ENCODE results near the gene SLCO1A2. TPM values are rescaled to one million over a fixed set of nuclear protein-coding genes. Genes with fewer than 3 reads are reported as not detected.
"Not testable (repeated sequence)": the region's sequence is repeated elsewhere in the genome, so short reads cannot be mapped to it uniquely, and the experiment has no call there.

SLCO1A2 gene, protein sequence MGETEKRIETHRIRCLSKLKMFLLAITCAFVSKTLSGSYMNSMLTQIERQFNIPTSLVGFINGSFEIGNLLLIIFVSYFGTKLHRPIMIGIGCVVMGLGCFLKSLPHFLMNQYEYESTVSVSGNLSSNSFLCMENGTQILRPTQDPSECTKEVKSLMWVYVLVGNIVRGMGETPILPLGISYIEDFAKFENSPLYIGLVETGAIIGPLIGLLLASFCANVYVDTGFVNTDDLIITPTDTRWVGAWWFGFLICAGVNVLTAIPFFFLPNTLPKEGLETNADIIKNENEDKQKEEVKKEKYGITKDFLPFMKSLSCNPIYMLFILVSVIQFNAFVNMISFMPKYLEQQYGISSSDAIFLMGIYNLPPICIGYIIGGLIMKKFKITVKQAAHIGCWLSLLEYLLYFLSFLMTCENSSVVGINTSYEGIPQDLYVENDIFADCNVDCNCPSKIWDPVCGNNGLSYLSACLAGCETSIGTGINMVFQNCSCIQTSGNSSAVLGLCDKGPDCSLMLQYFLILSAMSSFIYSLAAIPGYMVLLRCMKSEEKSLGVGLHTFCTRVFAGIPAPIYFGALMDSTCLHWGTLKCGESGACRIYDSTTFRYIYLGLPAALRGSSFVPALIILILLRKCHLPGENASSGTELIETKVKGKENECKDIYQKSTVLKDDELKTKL
- total RNA-seq, result not detected

DNA sequence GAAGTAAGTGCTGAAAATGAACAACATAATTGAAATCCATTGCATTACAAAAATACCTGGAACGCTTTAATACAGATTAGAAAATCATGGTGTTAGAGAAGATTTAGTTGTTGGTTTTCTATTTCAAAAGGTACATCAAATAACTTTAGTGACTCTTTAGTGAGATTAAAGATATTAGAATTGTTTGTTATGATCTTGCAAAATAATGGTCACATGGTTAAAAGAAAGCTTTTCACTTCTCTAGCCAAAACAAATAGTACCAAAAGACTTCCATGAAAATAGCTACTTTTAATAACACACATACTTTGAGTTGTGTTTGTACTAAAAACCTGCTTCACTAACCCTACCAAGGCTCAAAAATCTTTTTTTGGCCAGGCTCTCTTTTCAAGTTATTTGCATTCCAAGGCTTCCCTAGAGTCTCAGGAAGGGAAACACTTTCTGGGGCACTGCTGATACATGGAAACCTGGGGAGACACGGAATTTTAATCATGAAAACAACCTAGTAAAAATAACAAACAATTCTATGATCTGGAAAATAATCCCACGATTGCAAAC is at the start of gene SLCO1A2:
TSS of gene SLCO1A2 (minus strand) at position 147 of the 555 bp plus-strand sequence. CDS start 270 bp downstream, outside the sequence.
- ATAC-seq, result no peak
- Mint-ChIP-seq H3K9me3 (no peaks in the 10 kb centered on the region), H3K27ac (no peak within 1 kb of the TSS), H3K36me3 (no peaks in the 10 kb centered on the region)
- DNase-seq (ENCODE audit: low spot score in 2 of 2), result no peak

DNA sequence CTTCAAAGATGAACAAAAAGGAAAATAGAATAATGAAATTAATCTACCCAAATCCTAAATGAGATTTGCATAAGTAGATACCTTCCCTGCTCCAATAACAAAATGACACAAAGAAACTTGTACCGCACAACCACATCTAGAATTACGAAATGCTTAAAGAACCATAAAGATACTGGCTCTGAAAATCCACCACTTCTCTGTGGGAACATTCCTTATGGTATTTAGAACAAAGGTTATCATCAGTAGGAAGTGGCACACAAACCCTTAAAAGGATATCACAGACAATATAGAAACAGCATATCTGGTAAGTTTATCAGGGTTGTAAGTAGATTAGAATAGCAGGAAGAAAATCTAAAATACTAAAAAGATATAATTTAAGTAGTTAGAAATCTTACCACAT is 49.5 kb upstream of the SLCO1A2 start:
- H3K36me3 Mint-ChIP-seq, result no peaks in the 10 kb centered on the region
- ATAC-seq (no peak), DNase-seq (ENCODE audit: low spot score in 2 of 2) (no peak)
- H3K27ac Mint-ChIP-seq, result no peak overlapping the region
- no peaks in the 10 kb centered on the region for H3K9me3 Mint-ChIP-seq

DNA sequence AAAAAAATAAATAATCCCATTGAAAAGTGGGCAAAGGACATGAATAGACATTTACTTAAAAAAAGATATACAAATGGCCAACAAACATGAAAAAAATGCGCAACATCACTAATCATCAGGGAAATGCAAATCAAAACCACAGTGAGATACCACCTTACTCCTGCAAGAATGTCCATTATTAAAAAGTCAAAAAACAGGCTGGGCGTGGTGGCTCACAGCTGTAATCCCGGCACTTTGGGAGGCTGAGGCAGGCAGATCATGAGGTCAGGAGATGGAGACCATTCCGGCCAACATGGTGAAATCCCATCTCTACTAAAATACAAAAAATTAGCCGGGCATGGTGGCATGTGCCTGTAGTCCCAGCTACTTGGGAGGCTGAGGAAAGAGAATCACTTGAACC is 46.6 kb upstream of the SLCO1A2 start:
- H3K9me3 Mint-ChIP-seq; H3K27ac Mint-ChIP-seq; H3K36me3 Mint-ChIP-seq; DNase-seq (ENCODE audit: low spot score in 2 of 2); ATAC-seq: not testable (repeated sequence)

DNA sequence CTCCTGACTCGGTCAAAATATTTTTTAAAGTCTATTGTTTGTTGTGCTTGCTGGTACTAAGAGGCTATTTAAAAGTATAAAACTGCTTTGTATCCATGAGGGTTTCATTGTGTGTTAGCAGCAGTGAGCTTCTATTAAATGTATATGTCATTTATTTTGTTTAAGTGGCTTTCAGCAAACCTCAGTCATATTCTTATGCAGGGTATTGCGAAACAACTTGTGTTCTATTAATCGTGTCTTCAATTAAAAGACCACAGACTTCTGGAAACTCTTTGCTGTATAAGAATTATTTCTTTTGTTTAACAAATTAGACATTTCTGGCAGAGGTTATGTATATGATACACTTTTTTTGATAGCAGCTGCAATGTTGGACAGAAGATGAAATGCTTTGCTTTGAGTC is 44.5 kb upstream of the SLCO1A2 start:
- H3K36me3 Mint-ChIP-seq, result no peaks in the 10 kb centered on the region
- no peaks in the 10 kb centered on the region for H3K9me3 Mint-ChIP-seq
- no peak for ATAC-seq
- DNase-seq (ENCODE audit: low spot score in 2 of 2), result no peak
- H3K27ac Mint-ChIP-seq, result no peak overlapping the region

- DNase-seq (ENCODE audit: low spot score in 2 of 2) (no peak), ATAC-seq (no peak)
- Mint-ChIP-seq H3K9me3 (no peaks in the 10 kb centered on the region), H3K27ac (no peak within 1 kb of the TSS), H3K36me3 (no peaks in the 10 kb centered on the region)
Observed at GRCh38 chr12:21372602-21373001, 37.9 kb upstream of the SLCO1A2 start, which contains the start of gene IAPP. TSS of gene IAPP (plus strand) at chr12:21372902. CDS start at chr12:21373352, 450 bp downstream.

GRCh38 chr12:21370845-21371449 is 36.2 kb upstream of the SLCO1A2 start:
- DNase-seq (ENCODE audit: low spot score in 2 of 2) (no peak), ATAC-seq (no peak)
- no peaks in the 10 kb centered on the region for H3K9me3 Mint-ChIP-seq
- H3K36me3 Mint-ChIP-seq, result no peaks in the 10 kb centered on the region
- no peak overlapping the region for H3K27ac Mint-ChIP-seq

DNA sequence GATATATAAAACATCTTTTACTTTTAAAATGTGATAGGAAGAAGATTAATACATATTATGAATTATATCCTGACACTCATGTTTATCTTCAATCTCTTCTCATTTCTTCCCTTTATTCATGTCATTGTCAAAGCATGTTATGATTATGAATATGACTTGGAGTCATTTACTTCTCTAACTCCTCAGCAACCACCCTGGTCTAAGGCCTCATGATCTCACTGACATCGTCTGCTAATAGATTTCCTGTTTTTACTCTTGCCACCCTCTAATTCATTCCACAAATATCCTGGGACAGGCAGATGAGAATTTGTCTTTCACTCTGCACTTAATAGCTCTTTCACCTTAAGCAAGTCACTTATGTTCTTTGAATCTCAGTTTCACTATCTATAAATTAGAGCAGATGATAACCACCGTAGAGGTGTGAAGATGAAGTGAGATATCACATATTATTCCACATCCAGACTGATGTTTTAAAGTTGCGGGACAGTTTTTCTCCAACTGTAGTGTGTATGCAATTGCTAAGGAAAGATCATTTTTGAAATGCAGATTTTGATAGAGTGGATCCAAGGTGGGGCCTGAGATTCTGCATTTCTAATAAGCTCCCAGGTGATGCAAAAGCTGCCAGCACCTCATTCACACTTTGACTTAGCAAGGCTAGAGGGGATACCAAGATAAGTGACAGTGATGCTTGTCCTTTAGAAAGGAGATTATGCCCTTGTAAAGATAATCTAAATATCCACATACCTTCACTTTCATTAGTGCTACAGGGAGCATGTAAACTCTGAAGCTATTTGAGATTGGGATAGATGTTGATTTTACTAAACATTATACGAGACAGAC is 34.6 kb upstream of the SLCO1A2 start:
- DNase-seq (ENCODE audit: low spot score in 2 of 2) (no peak), ATAC-seq (peak in 1 of 2 donors; percentile 55)
- Mint-ChIP-seq H3K27ac (no peak overlapping the region), H3K36me3 (no peaks in the 10 kb centered on the region), H3K9me3 (no peaks in the 10 kb centered on the region)

DNA sequence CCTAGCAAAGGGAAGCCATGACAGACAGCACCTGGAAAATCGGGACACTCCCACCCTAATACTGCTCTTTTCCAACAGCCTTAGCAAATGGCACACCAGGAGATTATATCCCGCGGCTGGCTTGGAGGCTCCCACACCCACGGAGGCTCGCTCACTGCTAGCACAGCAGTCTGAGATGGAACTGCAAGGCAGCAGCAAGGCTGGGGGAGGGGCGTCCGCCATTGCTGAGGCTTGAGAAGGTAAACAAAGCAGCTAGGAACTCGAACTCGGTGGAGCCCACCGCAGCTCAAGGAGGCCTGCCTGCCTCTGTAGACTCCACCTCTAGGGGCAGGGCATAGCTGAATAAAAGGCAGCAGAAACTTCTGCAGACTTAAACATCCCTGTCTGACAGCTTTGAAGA is 25.9 kb upstream of the SLCO1A2 start:
- H3K9me3 Mint-ChIP-seq; H3K27ac Mint-ChIP-seq; ATAC-seq; H3K36me3 Mint-ChIP-seq; DNase-seq (ENCODE audit: low spot score in 2 of 2): not testable (repeated sequence)

DNA sequence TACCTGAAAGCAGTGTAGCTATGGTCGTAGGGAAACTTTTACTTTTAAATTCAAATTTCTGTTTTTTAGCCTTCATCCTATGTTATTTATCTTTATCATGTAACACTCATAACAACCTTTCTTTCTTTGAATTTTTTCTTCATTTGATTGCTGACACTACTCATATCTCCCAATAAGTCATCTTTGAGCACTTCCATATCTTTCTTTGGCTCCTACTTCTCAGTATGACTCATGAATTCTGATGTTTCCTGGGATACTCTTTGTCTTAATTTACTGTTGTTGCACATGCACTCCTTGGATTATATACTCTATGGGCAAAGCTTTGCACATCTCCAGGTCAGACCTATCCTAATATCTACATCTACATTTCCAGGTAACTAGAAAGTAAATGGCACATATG is 19.9 kb upstream of the SLCO1A2 start:
- no peak overlapping the region for H3K27ac Mint-ChIP-seq
- ATAC-seq (no peak), DNase-seq (ENCODE audit: low spot score in 2 of 2) (no peak)
- no peaks in the 10 kb centered on the region for H3K36me3 Mint-ChIP-seq
- no peaks in the 10 kb centered on the region for H3K9me3 Mint-ChIP-seq

DNA sequence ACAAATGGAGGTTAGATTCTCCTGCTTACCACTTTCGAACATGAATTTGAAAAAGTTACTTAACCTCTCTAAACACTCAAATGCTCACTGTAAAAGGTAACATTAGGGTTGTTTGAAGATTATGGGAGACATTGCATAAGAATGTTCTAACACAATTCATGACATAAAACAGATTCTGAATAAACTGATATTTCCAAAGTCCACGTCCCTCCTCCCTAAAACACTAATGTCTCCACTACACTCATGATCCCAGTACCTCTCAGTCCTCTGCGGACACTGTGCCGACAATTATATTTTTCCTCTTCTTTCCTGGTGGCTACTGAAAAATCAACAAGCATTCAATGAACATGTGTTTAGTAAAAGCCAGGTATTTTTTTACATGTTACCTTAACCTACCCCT is 19.2 kb upstream of the SLCO1A2 start:
- no peaks in the 10 kb centered on the region for H3K9me3 Mint-ChIP-seq
- no peak overlapping the region for H3K27ac Mint-ChIP-seq
- ATAC-seq (no peak), DNase-seq (ENCODE audit: low spot score in 2 of 2) (no peak)
- no peaks in the 10 kb centered on the region for H3K36me3 Mint-ChIP-seq

DNA sequence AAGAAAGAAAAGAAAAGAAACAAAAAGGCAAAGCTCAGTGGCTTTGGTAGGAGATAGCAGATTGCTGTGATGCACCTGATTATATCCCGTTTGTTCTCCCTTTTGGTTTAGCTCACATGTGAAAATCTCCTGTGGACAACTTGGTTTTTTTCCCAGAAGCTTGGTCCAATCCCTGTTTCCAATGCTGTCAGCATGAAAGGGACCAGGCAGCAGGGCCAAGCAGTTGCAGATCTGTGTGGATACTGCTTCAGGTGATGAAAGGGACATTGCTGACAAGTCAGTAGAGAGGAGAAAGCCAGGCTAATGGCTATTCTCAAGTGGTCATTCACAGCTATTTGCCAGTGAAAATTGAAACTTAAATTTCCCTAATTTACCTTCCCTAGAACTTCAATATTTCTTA is 18.8 kb upstream of the SLCO1A2 start:
- no peak for DNase-seq (ENCODE audit: low spot score in 2 of 2)
- Mint-ChIP-seq H3K27ac (no peak overlapping the region), H3K9me3 (no peaks in the 10 kb centered on the region), H3K36me3 (no peaks in the 10 kb centered on the region)
- ATAC-seq, result no peak

- H3K27ac Mint-ChIP-seq, result no peak overlapping the region
- no peaks in the 10 kb centered on the region for H3K36me3 Mint-ChIP-seq
- DNase-seq (ENCODE audit: low spot score in 2 of 2) (no peak), ATAC-seq (no peak)
- no peaks in the 10 kb centered on the region for H3K9me3 Mint-ChIP-seq
Observed at GRCh38 chr12:21350975-21351374, 16.3 kb upstream of the SLCO1A2 start.

DNA sequence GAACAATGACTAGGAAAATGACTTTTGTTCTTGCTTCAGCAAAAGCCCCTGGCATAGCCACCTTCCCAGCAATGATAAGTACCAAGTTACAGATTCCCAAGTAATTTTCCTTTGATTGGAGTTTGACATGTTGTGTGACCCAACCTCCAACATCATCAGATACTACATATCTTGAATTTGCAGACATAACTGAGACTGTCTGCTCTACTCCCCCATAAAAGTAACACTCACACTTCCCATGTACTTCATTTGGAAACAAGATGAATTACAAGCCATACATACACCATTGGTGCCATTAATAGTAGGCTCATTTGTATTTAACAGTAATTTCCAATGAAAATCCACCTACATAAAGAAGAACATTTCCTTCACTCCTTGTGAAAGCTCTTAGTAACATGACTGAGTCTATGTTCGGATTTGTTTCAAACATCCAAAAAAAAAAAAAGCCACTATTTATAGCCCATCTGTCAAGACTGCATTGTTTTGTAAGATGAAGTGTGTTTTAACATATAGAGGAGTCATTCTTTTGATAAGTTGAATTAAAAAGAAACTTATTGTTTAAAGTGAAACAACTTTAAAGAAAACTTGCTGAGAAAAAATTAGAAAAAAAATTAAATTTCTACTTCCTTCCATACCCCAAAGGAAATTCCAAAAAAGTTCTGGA is 12.0 kb upstream of the SLCO1A2 start:
- Mint-ChIP-seq H3K9me3 (no peaks in the 10 kb centered on the region), H3K36me3 (no peaks in the 10 kb centered on the region), H3K27ac (no peak overlapping the region)
- DNase-seq (ENCODE audit: low spot score in 2 of 2), result no peak
- no peak for ATAC-seq

DNA sequence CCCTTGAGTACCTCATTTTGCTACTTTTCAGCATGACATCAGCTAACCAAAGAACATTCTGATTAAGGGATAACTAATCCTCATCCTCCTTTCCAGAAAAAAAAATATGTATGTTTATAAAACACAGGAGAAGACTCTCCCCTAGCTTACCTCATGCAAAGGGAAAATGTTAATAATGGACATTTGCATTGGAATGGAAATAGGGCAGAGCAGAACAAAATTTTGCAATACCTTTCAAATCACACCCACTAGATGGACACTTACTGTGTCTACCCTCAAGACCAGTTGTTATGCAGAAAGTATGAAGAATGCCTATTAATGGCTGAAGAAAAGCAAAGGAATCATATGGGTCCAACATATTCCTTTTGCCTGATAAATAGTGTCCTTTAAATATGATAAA is 8.9 kb upstream of the SLCO1A2 start:
- no peaks in the 10 kb centered on the region for H3K36me3 Mint-ChIP-seq
- no peaks in the 10 kb centered on the region for H3K9me3 Mint-ChIP-seq
- ATAC-seq (no peak), DNase-seq (ENCODE audit: low spot score in 2 of 2) (no peak)
- H3K27ac Mint-ChIP-seq, result no peak overlapping the region

- Mint-ChIP-seq H3K36me3 (no peaks in the 10 kb centered on the region), H3K27ac (no peak overlapping the region), H3K9me3 (no peaks in the 10 kb centered on the region)
- DNase-seq (ENCODE audit: low spot score in 2 of 2) (no peak), ATAC-seq (no peak)
Observed at GRCh38 chr12:21341769-21342168, 7.1 kb upstream of the SLCO1A2 start.

DNA sequence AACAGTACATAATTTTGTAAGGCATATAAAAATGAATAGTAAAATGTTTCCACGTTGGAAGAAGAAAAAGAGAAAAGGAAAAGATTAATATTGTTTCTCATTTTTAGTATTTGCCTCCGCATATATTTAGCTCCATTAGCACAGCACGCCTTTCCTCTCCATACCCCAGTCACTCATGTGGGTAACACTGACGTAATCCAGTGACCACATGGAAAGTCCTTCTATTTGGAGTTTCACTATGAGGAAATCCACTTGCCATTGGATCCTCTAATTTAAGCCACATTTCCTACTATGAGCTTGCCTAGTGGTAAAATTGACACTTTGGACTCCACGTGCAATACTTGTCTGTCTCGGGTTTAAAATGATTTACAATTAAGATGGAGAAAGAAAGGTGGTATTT is 5.7 kb upstream of the SLCO1A2 start:
- Mint-ChIP-seq H3K9me3 (no peaks in the 10 kb centered on the region), H3K36me3 (no peaks in the 10 kb centered on the region), H3K27ac (no peak overlapping the region)
- DNase-seq (ENCODE audit: low spot score in 2 of 2) (no peak), ATAC-seq (peak in 1 of 2 donors; percentile 40)

Data from activated naive CD4-positive, alpha-beta T cell treated with anti-CD3 and anti-CD28 coated beads, Interleukin-2, amount 50 U/mL, for 72 hours (primary cell).